Anterior cingulate cortex (tissue), 58 donors: ENCODE measurements around the gene RNF125.
"Not testable (repeated sequence)": the region's sequence is repeated elsewhere in the genome, so short reads cannot be mapped to it uniquely, and the experiment has no call there.

Experiments used
- DNase-seq, 58 donors: peaks; one replicate each; lab custom pipeline; 2025; lab: John Stamatoyannopoulos, UW

Gene RNF125

GRCh38 chr18:32083781-32084180 lies 65.2 kb downstream of the RNF125 start:
- no peak for DNase-seq

GRCh38 chr18:32086881-32087280 lies 68.3 kb downstream of the RNF125 start:
- no peak for DNase-seq

GRCh38 chr18:32090831-32091230 lies 72.2 kb downstream of the RNF125 start:
- DNase-seq: not testable (repeated sequence)

GRCh38 chr18:32091325-32091723 lies 72.7 kb downstream of the RNF125 start:
- DNase-seq: no peak

- DNase-seq: peak; percentile 19 to 90 (median 80)
These were observed 73.2 kb downstream of the RNF125 start, which contains the start of gene RNF138 for GRCh38 chr18:32091724-32092421. TSS of gene RNF138 (plus strand) at chr18:32091874. CDS start at chr18:32092777, 903 bp downstream.

GRCh38 chr18:32092422-32093101 lies 73.9 kb downstream of the RNF125 start:
- DNase-seq: peak; percentile 73 to 99 (median 98)

- peak in 40 of 58 donors; percentile 8 to 71 (median 38) for DNase-seq
These were observed 74.5 kb downstream of the RNF125 start for GRCh38 chr18:32093102-32093511.

GRCh38 chr18:32093523-32093922 lies 74.9 kb downstream of the RNF125 start:
- DNase-seq: no peak

GRCh38 chr18:32095192-32095899 lies 76.7 kb downstream of the RNF125 start:
- DNase-seq: no peak

GRCh38 chr18:32095900-32096229 lies 77.2 kb downstream of the RNF125 start:
- DNase-seq: no peak

- no peak for DNase-seq
These were observed 78.3 kb downstream of the RNF125 start for GRCh38 chr18:32096946-32097345.

- DNase-seq: no peak
These were observed 85.9 kb downstream of the RNF125 start for GRCh38 chr18:32104516-32104915.

GRCh38 chr18:32110005-32110404 lies 91.4 kb downstream of the RNF125 start:
- no peak for DNase-seq

- no peak for DNase-seq
These were observed 93.1 kb downstream of the RNF125 start for GRCh38 chr18:32111706-32112105.

GRCh38 chr18:32112826-32113225 lies 94.2 kb downstream of the RNF125 start:
- DNase-seq: no peak

- no peak for DNase-seq
These were observed 95.8 kb downstream of the RNF125 start for GRCh38 chr18:32114293-32114942.

- DNase-seq: no peak
These were observed 103.4 kb downstream of the RNF125 start for GRCh38 chr18:32122039-32122438.
